Measurements from ENCODE around the gene PLEKHG5. TPM values are rescaled to one million over a fixed set of nuclear protein-coding genes. Genes with fewer than 3 reads are reported as not detected.
A peak's percentile ranks its signal among the peaks of the same experiment; 100 is the strongest.
"Not testable (repeated sequence)": the region's sequence is repeated elsewhere in the genome, so short reads cannot be mapped to it uniquely, and the experiment has no call there.

Gene PLEKHG5
- total RNA-seq, 1 donor from 2014 or later = 23.3 TPM

- H3K4me3 ChIP-seq (ENCODE audit: low read depth, low read length) = no peak overlapping the region
- no peak for TF ChIP-seq CTCF (conservative IDR thresholded peaks at IDR 0.05; ENCODE audit: low read depth, low read length)
Measured at GRCh38 chr1:6494627-6495026, 3.2 kb upstream of the PLEKHG5 start.

GRCh38 chr1:6493834-6494223, 2.4 kb upstream of the PLEKHG5 start:
- DNase-seq (ENCODE audit: low read depth); H3K4me3 ChIP-seq (ENCODE audit: low read depth, low read length): not testable (repeated sequence)

More at GRCh38 chr1:6494627-6495026, 3.2 kb upstream of the PLEKHG5 start:
- no peak for DNase-seq (ENCODE audit: low read depth)

GRCh38 chr1:6491966-6492365, 499 bp upstream of the PLEKHG5 start:
- DNase-seq (ENCODE audit: low read depth) = no peak
- H3K4me3 ChIP-seq (ENCODE audit: low read depth, low read length) = peak overlapping the region; percentile 99
- TF ChIP-seq CTCF (conservative IDR thresholded peaks at IDR 0.05; ENCODE audit: low read depth, low read length) = no peak

GRCh38 chr1:6491081-6491449, 402 bp downstream of the PLEKHG5 start:
- TF ChIP-seq CTCF (conservative IDR thresholded peaks at IDR 0.05; ENCODE audit: low read depth, low read length) = no peak
- peak overlapping the region; percentile 99 for H3K4me3 ChIP-seq (ENCODE audit: low read depth, low read length)
- DNase-seq (ENCODE audit: low read depth) = no peak

GRCh38 chr1:6490181-6491080, 1.0 kb downstream of the PLEKHG5 start:
- peak overlapping the region; percentile 99 for H3K4me3 ChIP-seq (ENCODE audit: low read depth, low read length)
- TF ChIP-seq CTCF (conservative IDR thresholded peaks at IDR 0.05; ENCODE audit: low read depth, low read length) = no peak
- no peak for DNase-seq (ENCODE audit: low read depth)

DNA sequence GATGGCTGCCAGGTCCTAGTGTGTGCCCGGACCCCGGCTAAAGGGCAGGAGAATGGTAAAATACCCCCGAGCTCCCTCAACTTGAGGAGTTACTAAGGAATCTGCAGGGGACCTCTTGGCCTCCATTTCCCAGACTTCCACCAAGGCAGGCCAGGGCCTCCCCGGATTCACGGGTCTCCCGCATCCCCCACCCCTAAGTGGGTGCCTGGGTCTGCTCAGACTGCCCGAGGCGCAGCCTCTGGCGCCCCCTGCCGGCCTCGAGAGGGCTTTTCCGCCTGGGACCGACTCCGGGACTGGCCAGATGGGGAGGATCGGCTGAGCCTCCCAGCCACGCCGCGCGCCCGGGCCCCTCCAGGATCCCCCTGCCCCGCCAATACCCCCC, 1.7 kb downstream of the PLEKHG5 start:
- no peak for DNase-seq (ENCODE audit: low read depth)
- peak; percentile 82 for TF ChIP-seq CTCF (conservative IDR thresholded peaks at IDR 0.05; ENCODE audit: low read depth, low read length)

DNA sequence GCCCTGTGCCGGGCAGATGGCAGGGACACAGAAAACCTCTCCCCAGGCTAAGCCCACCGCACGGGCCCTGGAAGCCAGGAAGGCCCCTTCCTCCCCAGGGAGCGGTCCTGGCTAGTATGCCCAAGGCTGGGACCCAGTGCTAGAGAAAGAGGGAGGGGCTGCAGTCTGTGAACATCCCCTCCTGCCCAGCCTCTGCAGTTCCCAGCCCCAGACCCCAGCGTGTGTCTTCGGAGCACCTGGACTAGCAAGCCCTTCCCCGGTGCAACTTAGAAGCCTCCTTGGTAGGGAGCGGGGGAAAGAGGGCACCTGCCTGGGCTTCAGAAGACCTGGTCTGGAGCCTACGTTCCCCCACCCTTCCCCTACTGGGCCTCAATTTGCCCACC, 2.1 kb downstream of the PLEKHG5 start:
- peak overlapping the region; percentile 99 for H3K4me3 ChIP-seq (ENCODE audit: low read depth, low read length)

More for the DNA sequence above, 1.7 kb downstream of the PLEKHG5 start:
- peak overlapping the region; percentile 99 for H3K4me3 ChIP-seq (ENCODE audit: low read depth, low read length)

More for the DNA sequence above, 2.1 kb downstream of the PLEKHG5 start:
- TF ChIP-seq CTCF (conservative IDR thresholded peaks at IDR 0.05; ENCODE audit: low read depth, low read length) = no peak
- no peak for DNase-seq (ENCODE audit: low read depth)

All from epithelial cell of proximal tubule (primary cell).